ENCODE data around the gene ARHGAP10. TPM values are rescaled to one million over a fixed set of nuclear protein-coding genes. Genes with fewer than 3 reads are reported as not detected.

The ARHGAP10 gene
- total RNA-seq, 1 experiment from 2014 or later: 36.6 TPM

GRCh38 chr4:147957446-147957845 lies 225.6 kb downstream of the ARHGAP10 start:
- Histone ChIP-seq H3K4me3 (ENCODE audit: low read depth, low read length) (no peak overlapping the region), H3K9me3 (no peaks in the 10 kb centered on the region), H3K36me3 (ENCODE audit: control insufficient read depth, insufficient read depth, low read length) (no peaks in the 10 kb centered on the region), H3K4me1 (peaks cover 7% of the 10 kb centered on the region; the same call in 1 of the 2 replicates), H3K27me3 (replicated peaks; ENCODE audit: control insufficient read depth, insufficient read depth, low read length) (no peaks in the 10 kb centered on the region)
- H3K4me3 Mint-ChIP-seq (ENCODE audit: unreplicated experiment): no peak overlapping the region
- ChIA-PET CTCF (no interaction called here), POLR2A (no interaction called here)
- peaks cover 9% of the 10 kb centered on the region for H3K9me3 Mint-ChIP-seq (ENCODE audit: unreplicated experiment)
- DNase-seq: no peak
- H3K27ac Mint-ChIP-seq (ENCODE audit: unreplicated experiment): no peak overlapping the region
- intact Hi-C loops (cut with micrococcal nuclease; ENCODE audit: unreplicated experiment): no loop called here
- H3K36me3 Mint-ChIP-seq (ENCODE audit: insufficient read depth, unreplicated experiment): peaks cover 25% of the 10 kb centered on the region
- no peak for TF ChIP-seq CTCF (IDR thresholded peaks at IDR 0.05; ENCODE audit: insufficient read depth in 1 of 2, low read depth in 1 of 2, low read length in 1 of 2, severe bottlenecking in 1 of 2, unreplicated experiment in 1 of 2)
- H3K4me1 Mint-ChIP-seq (ENCODE audit: low read depth, unreplicated experiment): peaks cover 20% of the 10 kb centered on the region
- no peaks in the 10 kb centered on the region for H3K27me3 Mint-ChIP-seq (ENCODE audit: insufficient read depth, unreplicated experiment)
- BruUV-seq (replicated peaks): no TSS peak

GRCh38 chr4:147958057-147958456 lies 226.2 kb downstream of the ARHGAP10 start:
- Mint-ChIP-seq H3K9me3 (ENCODE audit: unreplicated experiment) (peaks cover 9% of the 10 kb centered on the region), H3K4me3 (ENCODE audit: unreplicated experiment) (no peak overlapping the region), H3K4me1 (ENCODE audit: low read depth, unreplicated experiment) (peaks cover 20% of the 10 kb centered on the region), H3K27ac (ENCODE audit: unreplicated experiment) (no peak overlapping the region), H3K36me3 (ENCODE audit: insufficient read depth, unreplicated experiment) (peaks cover 31% of the 10 kb centered on the region), H3K27me3 (ENCODE audit: insufficient read depth, unreplicated experiment) (no peaks in the 10 kb centered on the region)
- Histone ChIP-seq H3K9me3 (no peaks in the 10 kb centered on the region), H3K36me3 (ENCODE audit: control insufficient read depth, insufficient read depth, low read length) (no peaks in the 10 kb centered on the region), H3K27me3 (replicated peaks; ENCODE audit: control insufficient read depth, insufficient read depth, low read length) (no peaks in the 10 kb centered on the region), H3K4me1 (peaks cover 7% of the 10 kb centered on the region; the same call in 1 of the 2 replicates), H3K4me3 (ENCODE audit: low read depth, low read length) (no peak overlapping the region)
- BruUV-seq (replicated peaks): no TSS peak
- TF ChIP-seq CTCF (IDR thresholded peaks at IDR 0.05; ENCODE audit: insufficient read depth in 1 of 2, low read depth in 1 of 2, low read length in 1 of 2, severe bottlenecking in 1 of 2, unreplicated experiment in 1 of 2): no peak
- DNase-seq: no peak
- intact Hi-C loops (cut with micrococcal nuclease; ENCODE audit: unreplicated experiment): no loop called here
- POLR2A ChIA-PET: no interaction called here
- CTCF ChIA-PET: no interaction called here

- no peak overlapping the region for H3K27ac Mint-ChIP-seq (ENCODE audit: unreplicated experiment)
- ChIA-PET POLR2A (no interaction called here), CTCF (no interaction called here)
- intact Hi-C loops (cut with micrococcal nuclease; ENCODE audit: unreplicated experiment): no loop called here
- no peaks in the 10 kb centered on the region for H3K27me3 Mint-ChIP-seq (ENCODE audit: insufficient read depth, unreplicated experiment)
- no peaks in the 10 kb centered on the region for H3K36me3 ChIP-seq (ENCODE audit: control insufficient read depth, insufficient read depth, low read length)
- DNase-seq: no peak
- no TSS peak for BruUV-seq (replicated peaks)
- no peaks in the 10 kb centered on the region for H3K9me3 ChIP-seq
- H3K4me1 ChIP-seq: peaks cover 7% of the 10 kb centered on the region; the same call in 1 of the 2 replicates
- no peak overlapping the region for H3K4me3 ChIP-seq (ENCODE audit: low read depth, low read length)
- H3K27me3 ChIP-seq (replicated peaks; ENCODE audit: control insufficient read depth, insufficient read depth, low read length): no peaks in the 10 kb centered on the region
- peaks cover 32% of the 10 kb centered on the region for H3K36me3 Mint-ChIP-seq (ENCODE audit: insufficient read depth, unreplicated experiment)
- no peak overlapping the region for H3K4me3 Mint-ChIP-seq (ENCODE audit: unreplicated experiment)
- no peak for TF ChIP-seq CTCF (IDR thresholded peaks at IDR 0.05; ENCODE audit: insufficient read depth in 1 of 2, low read depth in 1 of 2, low read length in 1 of 2, severe bottlenecking in 1 of 2, unreplicated experiment in 1 of 2)
- peaks cover 9% of the 10 kb centered on the region for H3K9me3 Mint-ChIP-seq (ENCODE audit: unreplicated experiment)
- H3K4me1 Mint-ChIP-seq (ENCODE audit: low read depth, unreplicated experiment): peaks cover 20% of the 10 kb centered on the region
Observed at GRCh38 chr4:147958489-147959065, 226.7 kb downstream of the ARHGAP10 start.
